WTC11 (cell line): ENCODE data around the gene MNX1.

ENCODE experiments used
- FOXJ3 ChIP-seq: sonication (generic); formaldehyde crosslinking; IDR thresholded peaks from 2 replicates; pipeline ENCODE4 v1.9.0; 2021; ENCODE audit warnings: missing genetic modification reagents, mild to moderate bottlenecking, borderline replicate concordance
- OVOL2 ChIP-seq: fragments of 250-450 bp; sonication (Bioruptor Pico); IDR thresholded peaks from 2 replicates; pipeline ENCODE4 v1.9.0; 2021; ENCODE audit warnings: mild to moderate bottlenecking, borderline replicate concordance
- TP53 ChIP-seq: sonication (generic); formaldehyde crosslinking; IDR thresholded peaks from 2 replicates; pipeline ENCODE4 v1.8.1; 2023; ENCODE audit warnings: mild to moderate bottlenecking, missing genetic modification reagents
- ZNF138 ChIP-seq: sonication (generic); formaldehyde crosslinking; conservative IDR thresholded peaks from 2 replicates; pipeline ENCODE4 v1.8.1; 2022; ENCODE audit warnings: mild to moderate bottlenecking, moderate library complexity, missing genetic modification reagents

DNA sequence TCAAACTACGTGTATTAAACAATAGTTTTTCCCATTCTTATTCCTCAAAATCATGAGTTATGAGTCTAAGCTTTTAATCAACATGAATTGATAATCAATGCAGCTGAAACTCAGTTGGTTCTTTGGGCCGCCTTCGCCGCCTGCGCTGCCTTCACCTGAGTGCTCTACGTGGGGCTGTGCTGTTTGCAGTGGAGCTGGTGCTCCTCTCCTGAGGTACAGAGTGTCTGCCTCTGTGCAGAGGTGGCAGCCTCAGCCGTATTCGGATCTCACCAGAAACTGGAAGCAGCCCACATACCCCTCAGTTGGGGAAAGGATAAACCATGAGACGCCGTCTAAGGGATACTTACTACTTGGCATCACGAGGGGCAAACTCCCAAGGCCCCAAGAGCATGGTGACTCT lies 45.5 kb downstream of the MNX1 start:
- TF ChIP-seq OVOL2 (CRISPR knock-in tag): no peak
- no peak for TF ChIP-seq TP53
- no peak for TF ChIP-seq FOXJ3
- TF ChIP-seq ZNF138 (CRISPR knock-in tag): no peak
